Cardiac ventricle fibroblast (primary cell): Measurements from ENCODE around the gene NXT1. TPM values are rescaled to one million over a fixed set of nuclear protein-coding genes. Genes with fewer than 3 reads are reported as not detected.

Experiments
- total RNA-seq: library from RNA; depleted of rRNA; stranded (reverse); fragments of >200 nt; gene quantifications from 2 replicates; pipeline ENCODE4 v1.2.3, GENCODE V29; 2015

NXT1 gene
- 26.6 and 27.6 TPM in 2 replicates for total RNA-seq

GRCh38 chr20:23350196-23350903 lies at the start of gene NXT1:
TSS of gene NXT1 (plus strand) at chr20:23350791. CDS start at chr20:23354042, 3,251 bp downstream.

GRCh38 chr20:23361476-23362391 lies 11.1 kb downstream of the NXT1 start, which contains the start of gene GZF1:
TSS of gene GZF1 (plus strand) at chr20:23362182. CDS start at chr20:23364384, 2,202 bp downstream.

Other genes starting within 250 kb of the NXT1 start
- 6.0 and 10.4 TPM in 2 replicates for gene GZF1, start 11.4 kb downstream of the NXT1 start, total RNA-seq
- 4.2 and 6.4 TPM in 2 replicates for gene NAPB, start 70.7 kb downstream of the NXT1 start, total RNA-seq
- gene CSTL1, start 88.9 kb downstream of the NXT1 start, total RNA-seq: not detected in 2 replicates
- gene CST11, start 102.1 kb downstream of the NXT1 start, total RNA-seq: not detected in 2 replicates
- not detected in 2 replicates for gene CST8, start 140.3 kb downstream of the NXT1 start, total RNA-seq
- gene CST9L, start 217.7 kb downstream of the NXT1 start, total RNA-seq: not detected in 2 replicates